GM23248 (cell line): Measurements from ENCODE around the gene MAPK8IP2. TPM values are rescaled to one million over a fixed set of nuclear protein-coding genes. Genes with fewer than 3 reads are reported as not detected.

Experiments
- DNase-seq: peaks from one replicate; pipeline ENCODE4 v3.0.0-alpha.2; 2015
- H2AFZ ChIP-seq: fragments of 200-600 bp; sonication (generic); 2 replicates; pipeline ENCODE4 v1.6.1; 2016; ENCODE audit warnings: antibody characterized with exemption
- H3F3A ChIP-seq: fragments of 200-600 bp; sonication (generic); 2 replicates; pipeline ENCODE4 v1.6.1; 2016; ENCODE audit warnings: mild to moderate bottlenecking, antibody characterized with exemption, mixed run types; ENCODE audit not compliant: insufficient read depth
- H3K27ac ChIP-seq: fragments of 200-600 bp; sonication (generic); 2 replicates; pipeline ENCODE4 v1.5.1; 2016; ENCODE audit warnings: mild to moderate bottlenecking
- H3K27me3 ChIP-seq: fragments of 200-600 bp; sonication (generic); replicated peaks from 2 replicates; pipeline ENCODE4 v1.6.1; 2016; ENCODE audit warnings: mild to moderate bottlenecking; ENCODE audit not compliant: insufficient read depth
- H3K36me3 ChIP-seq: fragments of 200-600 bp; sonication (generic); 2 replicates; pipeline ENCODE4 v1.6.1; 2016; ENCODE audit warnings: low read depth, mild to moderate bottlenecking
- H3K4me1 ChIP-seq: fragments of 200-600 bp; sonication (generic); 2 replicates; pipeline ENCODE4 v1.6.1; 2016; ENCODE audit warnings: mild to moderate bottlenecking; ENCODE audit not compliant: insufficient read depth
- H3K4me2 ChIP-seq: fragments of 200-600 bp; sonication (generic); one replicate; pipeline ENCODE4 v1.6.1; 2016; ENCODE audit warnings: mild to moderate bottlenecking; ENCODE audit not compliant: unreplicated experiment
- H3K4me3 ChIP-seq: fragments of 200-600 bp; sonication (generic); 2 replicates; pipeline ENCODE4 v1.5.1; 2016; ENCODE audit warnings: mild to moderate bottlenecking
- H3K79me2 ChIP-seq: fragments of 200-600 bp; sonication (generic); 2 replicates; pipeline ENCODE4 v1.6.1; 2016; ENCODE audit warnings: mild to moderate bottlenecking; ENCODE audit not compliant: insufficient read depth
- H3K9ac ChIP-seq: fragments of 200-600 bp; sonication (generic); 2 replicates; pipeline ENCODE4 v1.6.1; 2016; ENCODE audit warnings: mild to moderate bottlenecking
- H3K9me2 ChIP-seq: fragments of 200-600 bp; sonication (generic); 2 replicates; pipeline ENCODE4 v1.6.1; 2016; ENCODE audit warnings: mixed run types, mild to moderate bottlenecking, moderate library complexity; ENCODE audit not compliant: insufficient read depth
- H3K9me3 ChIP-seq: fragments of 200-600 bp; sonication (generic); one replicate; pipeline ENCODE4 v1.6.1; 2017; ENCODE audit warnings: low read depth
- H4K20me1 ChIP-seq: fragments of 200-600 bp; sonication (generic); 2 replicates; pipeline ENCODE4 v1.6.0; 2016; ENCODE audit not compliant: insufficient read depth
- EZH2 ChIP-seq: fragments of 200-600 bp; sonication (generic); IDR thresholded peaks from 2 replicates; pipeline ENCODE4 v1.6.1; 2018; ENCODE audit warnings: antibody characterized with exemption, mild to moderate bottlenecking; ENCODE audit not compliant: insufficient read depth, poor library complexity, severe bottlenecking
- EZH2phosphoT487 ChIP-seq: fragments of 200-600 bp; sonication (generic); IDR thresholded peaks from 2 replicates; pipeline ENCODE4 v1.6.1; 2018; ENCODE audit warnings: antibody characterized with exemption, moderate library complexity, mild to moderate bottlenecking, low read depth; ENCODE audit not compliant: insufficient read depth
- WGBS, 2 experiments: methylation state at CpG; one replicate each; pipeline ENCODE4 v1.1.6; 2015 to 2017; ENCODE audit warnings: low lambda C conversion rate in 2 of 2, low coverage in 1 of 2; ENCODE audit errors: missing lambda C conversion rate in 2 of 2; 5-methylcytosine and 5-hydroxymethylcytosine counted together
- in situ Hi-C: fragments of 300-500 bp; cut with MboI; formaldehyde crosslinking; loops from 2 replicates; pipeline ENCODE4 v1.15.0; 2020
- polyA plus RNA-seq: library from polyadenylated mRNA; unstranded; fragments of >200 nt; fragmentation: Nextera tagmentation; extraction: Ambion mirVana; gene quantifications from 2 replicates; pipeline ENCODE4 v1.2.1, GENCODE V29; 2016
- total RNA-seq: library from RNA; depleted of rRNA; stranded (reverse); fragments of >200 nt; shearing (Covaris generic); gene quantifications from 2 replicates; pipeline ENCODE4 v1.2.3, GENCODE V29; 2014

Gene MAPK8IP2
- total and polyA plus RNA-seq, 2 experiments from 2014 or later = 0.06 TPM; not detected in 1

DNA sequence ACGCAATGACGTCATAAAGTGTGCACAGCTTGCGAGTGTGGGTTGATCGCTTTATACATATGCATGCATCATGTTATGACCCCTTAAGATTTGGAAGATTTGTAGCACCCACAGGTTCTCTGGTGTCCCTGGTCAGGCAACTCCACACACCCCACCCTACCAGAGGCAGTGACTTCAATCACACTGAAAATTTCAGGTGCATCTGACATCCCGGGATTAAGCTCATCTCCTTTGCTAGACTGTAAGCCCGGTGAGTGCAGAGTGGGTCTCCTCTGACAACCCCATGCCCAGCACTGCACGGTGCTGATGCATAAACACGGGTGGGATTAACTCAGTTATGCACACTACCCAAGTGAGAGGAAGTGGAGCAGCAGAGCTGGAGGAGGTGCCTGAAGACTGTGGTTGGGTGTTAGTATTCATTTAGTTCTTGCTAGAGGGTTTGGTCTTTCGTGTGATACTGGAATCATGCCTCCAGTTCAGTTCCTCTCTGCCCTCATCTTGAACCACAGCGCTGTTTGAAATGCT is 20.8 kb downstream of the MAPK8IP2 start:
- Histone ChIP-seq H2AFZ (no peak overlapping the region), H3K9me2 (no peaks in the 10 kb centered on the region), H3K4me3 (peak overlapping the region; percentile 49), H3K4me2 (peak overlapping the region; percentile 47), H3K36me3 (no peaks in the 10 kb centered on the region), H3K9me3 (no peaks in the 10 kb centered on the region), H3K27ac (no peak overlapping the region), H3K4me1 (peaks cover 8% of the 10 kb centered on the region), H4K20me1 (no peaks in the 10 kb centered on the region), H3K79me2 (no peaks in the 10 kb centered on the region), H3K27me3 (no peaks in the 10 kb centered on the region), H3K9ac (no peak overlapping the region), H3F3A (peaks cover 7% of the 10 kb centered on the region; the same call in 1 of the 2 replicates)
- TF ChIP-seq EZH2phosphoT487 (no peak), EZH2 (no peak)
- 19 to 21% methylated on average over 10 of the region's 10 CpGs for WGBS, 2 experiments
- DNase-seq = no peak
- in situ Hi-C loops = no loop called here

- Histone ChIP-seq H3K79me2 (no peaks in the 10 kb centered on the region), H3K4me2 (peak overlapping the region; percentile 47), H3K4me1 (peaks cover 8% of the 10 kb centered on the region), H3K27me3 (no peaks in the 10 kb centered on the region), H3K4me3 (peak overlapping the region; percentile 49), H3K9me2 (no peaks in the 10 kb centered on the region), H3K9ac (no peak overlapping the region), H3K36me3 (no peaks in the 10 kb centered on the region), H3K27ac (no peak overlapping the region), H3F3A (peaks cover 7% of the 10 kb centered on the region; the same call in 1 of the 2 replicates), H4K20me1 (no peaks in the 10 kb centered on the region), H3K9me3 (no peaks in the 10 kb centered on the region), H2AFZ (no peak overlapping the region)
- 5 to 7% methylated on average over 18 of the region's 18 CpGs for WGBS, 2 experiments
- no peak for TF ChIP-seq EZH2phosphoT487
- TF ChIP-seq EZH2 = no peak
- in situ Hi-C loops = no loop called here
- DNase-seq = no peak
Measured at GRCh38 chr22:50621948-50622722, 21.5 kb downstream of the MAPK8IP2 start.

- no peaks in the 10 kb centered on the region for H4K20me1 ChIP-seq
- peaks cover 8% of the 10 kb centered on the region for H3K4me1 ChIP-seq
- no peaks in the 10 kb centered on the region for H3K9me2 ChIP-seq
- no peak overlapping the region for H3K27ac ChIP-seq
- H3K27me3 ChIP-seq = no peaks in the 10 kb centered on the region
- no peaks in the 10 kb centered on the region for H3K9me3 ChIP-seq
- no peak overlapping the region for H3K9ac ChIP-seq
- WGBS, 2 experiments = 50 to 54% methylated on average over 16 of the region's 16 CpGs
- H3K4me2 ChIP-seq = no peak overlapping the region
- no peaks in the 10 kb centered on the region for H3K79me2 ChIP-seq
- H2AFZ ChIP-seq = no peak overlapping the region
- in situ Hi-C loops = no loop called here
- TF ChIP-seq EZH2 = no peak
- H3K4me3 ChIP-seq = no peak overlapping the region
- no peak for DNase-seq
- H3F3A ChIP-seq = peaks cover 7% of the 10 kb centered on the region; the same call in 1 of the 2 replicates
- H3K36me3 ChIP-seq = no peaks in the 10 kb centered on the region
Measured at GRCh38 chr22:50622723-50623327, 22.2 kb downstream of the MAPK8IP2 start.

DNA sequence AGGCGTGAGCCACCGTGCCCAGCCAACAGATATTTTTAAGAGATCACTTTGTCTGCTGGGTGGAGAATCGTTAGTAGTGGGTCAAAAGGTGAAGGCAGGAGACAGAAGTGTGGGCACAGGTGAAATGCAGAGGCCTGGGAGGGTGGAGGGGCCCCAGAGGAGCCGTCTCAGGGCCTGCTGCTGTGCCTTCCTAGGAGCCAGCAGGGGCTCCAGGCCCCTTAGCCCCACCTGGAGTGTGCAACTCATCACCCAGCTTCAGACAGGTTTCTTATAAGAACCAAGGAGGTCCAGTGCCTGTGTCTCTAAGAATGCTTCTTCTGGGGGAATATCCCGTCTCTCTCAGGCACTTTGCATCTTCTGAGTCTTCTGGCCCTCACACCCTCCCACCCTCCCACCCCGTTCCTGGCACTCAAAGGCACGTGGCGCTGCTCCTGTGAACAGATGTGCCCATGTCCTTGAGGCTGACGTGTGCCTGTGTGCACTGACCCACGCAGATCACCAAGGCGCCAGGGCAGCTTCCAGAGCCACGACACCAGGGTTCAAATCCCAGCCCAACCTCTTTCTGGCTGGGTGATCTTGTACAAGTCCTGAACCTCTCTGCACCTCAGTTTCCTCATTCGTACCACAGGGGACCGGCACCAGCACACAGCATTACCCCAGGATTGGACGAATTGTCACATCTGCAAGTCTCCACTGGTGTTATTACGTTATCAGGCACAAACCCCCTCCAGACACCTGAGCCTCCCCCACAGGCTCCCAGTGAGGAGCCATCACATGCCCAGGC is 23.9 kb downstream of the MAPK8IP2 start:
- WGBS, 2 experiments = 76 to 78% methylated on average over 16 of the region's 16 CpGs
- in situ Hi-C loops = no loop called here
- H3K27me3 ChIP-seq = no peaks in the 10 kb centered on the region
- no peak overlapping the region for H3K27ac ChIP-seq
- H3K9ac ChIP-seq = no peak overlapping the region
- H3K4me2 ChIP-seq = no peak overlapping the region
- H3K9me2 ChIP-seq = no peaks in the 10 kb centered on the region
- H3K79me2 ChIP-seq = no peaks in the 10 kb centered on the region
- no peak overlapping the region for H3K4me3 ChIP-seq
- no peak for DNase-seq
- H2AFZ ChIP-seq = no peak overlapping the region
- TF ChIP-seq EZH2 (no peak), EZH2phosphoT487 (no peak)
- H4K20me1 ChIP-seq = no peaks in the 10 kb centered on the region
- no peaks in the 10 kb centered on the region for H3K9me3 ChIP-seq
- H3F3A ChIP-seq = peaks cover 7% of the 10 kb centered on the region; the same call in 1 of the 2 replicates
- H3K36me3 ChIP-seq = no peaks in the 10 kb centered on the region
- peaks cover 8% of the 10 kb centered on the region for H3K4me1 ChIP-seq
